NCI-H526 (cell line): ENCODE measurements around the gene BMPR2.
"Not testable (repeated sequence)": the region's sequence is repeated elsewhere in the genome, so short reads cannot be mapped to it uniquely, and the experiment has no call there.

Source experiments
- DNase-seq, 2 experiments: peaks; one replicate each; lab custom pipeline; 2025; lab: John Stamatoyannopoulos, UW

Gene BMPR2

GRCh38 chr2:202375609-202376408 is at the start of gene BMPR2:
Gene BMPR2 (plus strand): TSS chr2:202376327. CDS start chr2:202377475, 1,148 bp downstream.
- peak; percentile 75 to 93 for DNase-seq

- DNase-seq, result no peak
These were observed 48.3 kb upstream of the BMPR2 start for GRCh38 chr2:202327858-202328257.

GRCh38 chr2:202335791-202336467 is 40.2 kb upstream of the BMPR2 start:
- no peak for DNase-seq

- DNase-seq, result no peak
These were observed 39.0 kb upstream of the BMPR2 start for GRCh38 chr2:202337151-202337550.

- no peak for DNase-seq
These were observed 38.3 kb upstream of the BMPR2 start for GRCh38 chr2:202337706-202338346.

- DNase-seq, result no peak
These were observed 36.9 kb upstream of the BMPR2 start for GRCh38 chr2:202339071-202339870.

- DNase-seq, result no peak
These were observed 31.9 kb upstream of the BMPR2 start for GRCh38 chr2:202344178-202344577.

- DNase-seq, result no peak
These were observed 29.9 kb upstream of the BMPR2 start for GRCh38 chr2:202346180-202346579.

GRCh38 chr2:202353430-202353829 is 22.7 kb upstream of the BMPR2 start:
- DNase-seq, result no peak

- no peak for DNase-seq
These were observed 20.1 kb upstream of the BMPR2 start for GRCh38 chr2:202355993-202356505.

GRCh38 chr2:202358924-202359323 is 17.2 kb upstream of the BMPR2 start:
- not testable (repeated sequence) for DNase-seq

- no peak for DNase-seq
These were observed 15.5 kb upstream of the BMPR2 start for GRCh38 chr2:202360646-202361045.

GRCh38 chr2:202361108-202361507 is 15.0 kb upstream of the BMPR2 start:
- DNase-seq, result no peak

GRCh38 chr2:202373490-202373889 is 2.6 kb upstream of the BMPR2 start:
- DNase-seq, result no peak

- not testable (repeated sequence) for DNase-seq
These were observed 1.7 kb upstream of the BMPR2 start for GRCh38 chr2:202374383-202374782.

- peak; percentile 56 to 57 for DNase-seq
These were observed 1.0 kb upstream of the BMPR2 start for GRCh38 chr2:202375033-202375608.

- peak; percentile 24 to 82 for DNase-seq
These were observed 506 bp downstream of the BMPR2 start for GRCh38 chr2:202376460-202377206.

GRCh38 chr2:202377207-202377761 is 1.2 kb downstream of the BMPR2 start:
- peak; percentile 33 to 54 for DNase-seq

- no peak for DNase-seq
These were observed 1.9 kb downstream of the BMPR2 start for GRCh38 chr2:202378001-202378400.

GRCh38 chr2:202378662-202379358 is 2.7 kb downstream of the BMPR2 start:
- DNase-seq, result peak in 1 of 2 experiments; percentile 14
